ENCODE results near the gene KIRREL2.
A peak's percentile ranks its signal among the peaks of the same experiment; 100 is the strongest.
"Not testable (repeated sequence)": the region's sequence is repeated elsewhere in the genome, so short reads cannot be mapped to it uniquely, and the experiment has no call there.

Gene KIRREL2

GRCh38 chr19:35899547-35900214 lies 43.0 kb downstream of the KIRREL2 start:
- peak; percentile 84 for DNase-seq (ENCODE audit: low read depth)

GRCh38 chr19:35901055-35901644 lies 44.4 kb downstream of the KIRREL2 start:
- peak; percentile 75 for DNase-seq (ENCODE audit: low read depth)

GRCh38 chr19:35901854-35902661 lies 45.3 kb downstream of the KIRREL2 start, which contains the start of gene HCST:
Gene HCST (plus strand): TSS chr19:35902529. CDS start chr19:35902594, 65 bp downstream.
- peak; percentile 49 for DNase-seq (ENCODE audit: low read depth)

GRCh38 chr19:35902870-35903475 lies 46.3 kb downstream of the KIRREL2 start:
- no peak for DNase-seq (ENCODE audit: low read depth)

GRCh38 chr19:35903550-35904179 lies 47.0 kb downstream of the KIRREL2 start:
- DNase-seq (ENCODE audit: low read depth): peak; percentile 89

GRCh38 chr19:35904311-35905068 lies 47.8 kb downstream of the KIRREL2 start:
- no peak for DNase-seq (ENCODE audit: low read depth)

- DNase-seq (ENCODE audit: low read depth): peak; percentile 36
Observed at GRCh38 chr19:35905178-35905727, 48.5 kb downstream of the KIRREL2 start.

- no peak for DNase-seq (ENCODE audit: low read depth)
Observed at GRCh38 chr19:35907377-35907745, 50.6 kb downstream of the KIRREL2 start.

GRCh38 chr19:35908010-35908441 lies 51.3 kb downstream of the KIRREL2 start, which contains the start of gene TYROBP:
Gene TYROBP (minus strand): TSS chr19:35908295. CDS start chr19:35908228, 67 bp downstream.
- no peak for DNase-seq (ENCODE audit: low read depth)

GRCh38 chr19:35908973-35909683 lies 52.4 kb downstream of the KIRREL2 start:
- no peak for DNase-seq (ENCODE audit: low read depth)

- DNase-seq (ENCODE audit: low read depth): no peak
Observed at GRCh38 chr19:35909684-35910035, 52.9 kb downstream of the KIRREL2 start.

- not testable (repeated sequence) for DNase-seq (ENCODE audit: low read depth)
Observed at GRCh38 chr19:35910355-35910754, 53.6 kb downstream of the KIRREL2 start.

- DNase-seq (ENCODE audit: low read depth): no peak
Observed at GRCh38 chr19:35911173-35911572, 54.5 kb downstream of the KIRREL2 start.

GRCh38 chr19:35911790-35912189 lies 55.1 kb downstream of the KIRREL2 start:
- DNase-seq (ENCODE audit: low read depth): peak; percentile 34

- peak; percentile 50 for DNase-seq (ENCODE audit: low read depth)
Observed at GRCh38 chr19:35913589-35913988, 56.9 kb downstream of the KIRREL2 start.

- DNase-seq (ENCODE audit: low read depth): no peak
Observed at GRCh38 chr19:35915443-35915842, 58.7 kb downstream of the KIRREL2 start.
